Uterus (tissue), 2 donors: ENCODE results near the gene SEC63.

ENCODE experiments used
- POLR2A ChIP-seq, 2 donors: fragments of 450-650 bp; IDR thresholded peaks; one replicate each; pipeline ENCODE4 v1.6.1; 2016; ENCODE audit warnings: antibody characterized with exemption in 2 of 2, mild to moderate bottlenecking in 1 of 2, moderate library complexity in 1 of 2
- TF ChIP-seq, protein P1 (sequence below), 4 experiments: fragments of 200-600 bp in 2 of 4; fragments of 450-650 bp in 2 of 4; sonication (generic) in 2 of 4; IDR thresholded peaks; one replicate each; pipeline ENCODE4 v1.5.1; 2016 to 2019; ENCODE audit warnings: antibody characterized with exemption in 4 of 4, mild to moderate bottlenecking in 2 of 4, moderate library complexity in 1 of 4

- TF ChIP-seq, protein P1, sequence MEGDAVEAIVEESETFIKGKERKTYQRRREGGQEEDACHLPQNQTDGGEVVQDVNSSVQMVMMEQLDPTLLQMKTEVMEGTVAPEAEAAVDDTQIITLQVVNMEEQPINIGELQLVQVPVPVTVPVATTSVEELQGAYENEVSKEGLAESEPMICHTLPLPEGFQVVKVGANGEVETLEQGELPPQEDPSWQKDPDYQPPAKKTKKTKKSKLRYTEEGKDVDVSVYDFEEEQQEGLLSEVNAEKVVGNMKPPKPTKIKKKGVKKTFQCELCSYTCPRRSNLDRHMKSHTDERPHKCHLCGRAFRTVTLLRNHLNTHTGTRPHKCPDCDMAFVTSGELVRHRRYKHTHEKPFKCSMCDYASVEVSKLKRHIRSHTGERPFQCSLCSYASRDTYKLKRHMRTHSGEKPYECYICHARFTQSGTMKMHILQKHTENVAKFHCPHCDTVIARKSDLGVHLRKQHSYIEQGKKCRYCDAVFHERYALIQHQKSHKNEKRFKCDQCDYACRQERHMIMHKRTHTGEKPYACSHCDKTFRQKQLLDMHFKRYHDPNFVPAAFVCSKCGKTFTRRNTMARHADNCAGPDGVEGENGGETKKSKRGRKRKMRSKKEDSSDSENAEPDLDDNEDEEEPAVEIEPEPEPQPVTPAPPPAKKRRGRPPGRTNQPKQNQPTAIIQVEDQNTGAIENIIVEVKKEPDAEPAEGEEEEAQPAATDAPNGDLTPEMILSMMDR (IDR thresholded peaks at IDR 0.05), result no peak
- no peak for TF ChIP-seq POLR2A (IDR thresholded peaks at IDR 0.05)
Observed at GRCh38 chr6:107821591-107821990, 136.4 kb downstream of the SEC63 start.
